Endothelial cell of umbilical vein (primary cell): ENCODE measurements around the gene HTRA2. TPM values are rescaled to one million over a fixed set of nuclear protein-coding genes. Genes with fewer than 3 reads are reported as not detected.
A peak's percentile ranks its signal among the peaks of the same experiment; 100 is the strongest.

Experiments
- BruUV-seq: library from RNA; stranded (reverse); fragments of 400-500 nt; replicated peaks from 2 replicates; lab custom pipeline; 2021; lab: Mats Ljungman, UMichigan
- CTCF ChIA-PET: fragments of 300-600, 350-600 bp; sonication (Branson Sonifier 250); formaldehyde crosslinking; loops from one replicate; lab custom pipeline; 2021; ENCODE audit warnings: antibody characterized with exemption, inconsistent platforms; lab: Charles Lee
- POLR2A ChIA-PET: fragments of 300-600, 350-600 bp; sonication (Branson Sonifier 250); formaldehyde crosslinking; loops from one replicate; lab custom pipeline; 2021; ENCODE audit warnings: antibody characterized with exemption, inconsistent platforms; lab: Charles Lee
- DNase-seq: peaks from one replicate; pipeline ENCODE4 v3.0.0-alpha.2; 2011; ENCODE audit warnings: low read depth, low spot score
- FAIRE-seq: peaks from 2 replicates; lab custom pipeline; 2011; peaks lifted over from hg19 to GRCh38; lab: Jason Lieb, UNC
- H2AFZ ChIP-seq: 2 replicates; pipeline ENCODE4 v1.6.0; 2012; ENCODE audit warnings: low read depth, low read length, control low read depth, inconsistent platforms
- H3K27ac ChIP-seq: 2 replicates; pipeline ENCODE4 v1.5.1; 2011; ENCODE audit warnings: low read depth, mild to moderate bottlenecking, control low read depth, low read length, moderate library complexity; ENCODE audit not compliant: insufficient read depth
- H3K27me3 ChIP-seq, 2 experiments: 2 replicates each; pipeline versions ENCODE4 v1.6.0 to v1.6.1; 2011; ENCODE audit warnings: low read length in 2 of 2, mixed read lengths in 1 of 2; ENCODE audit not compliant: control insufficient read depth in 2 of 2, insufficient read depth in 2 of 2
- H3K36me3 ChIP-seq, 2 experiments: 2 replicates in 1 of 2; 3 replicates in 1 of 2; pipeline ENCODE4 v1.5.1; 2011; ENCODE audit warnings: low read length in 2 of 2, mild to moderate bottlenecking in 1 of 2, moderate library complexity in 1 of 2; ENCODE audit not compliant: control insufficient read depth in 2 of 2, insufficient read depth in 2 of 2; ENCODE audit errors: extremely low read depth in 1 of 2
- H3K4me1 ChIP-seq: 3 replicates; pipeline ENCODE4 v1.5.1; 2011; ENCODE audit warnings: mild to moderate bottlenecking, low read length; ENCODE audit not compliant: control insufficient read depth, insufficient read depth; ENCODE audit errors: extremely low read depth
- H3K4me2 ChIP-seq: 2 replicates; pipeline ENCODE4 v1.6.1; 2011; ENCODE audit warnings: low read length, control low read depth, mixed read lengths; ENCODE audit not compliant: insufficient read depth
- H3K4me3 ChIP-seq, 3 experiments: fragments of 200-600 bp in 1 of 3; sonication (generic), shearing (Covaris generic) in 1 of 3; replicated peaks in 1 of 3; 2 replicates each; pipeline ENCODE4 v1.5.1; 2011 to 2016; ENCODE audit warnings: control low read depth in 3 of 3, low read length in 3 of 3, mild to moderate bottlenecking in 2 of 3, inconsistent platforms in 1 of 3, low read depth in 1 of 3, moderate library complexity in 1 of 3; ENCODE audit not compliant: insufficient read depth in 1 of 3
- H3K79me2 ChIP-seq: 2 replicates; pipeline ENCODE4 v1.6.0; 2012; ENCODE audit warnings: low read length, inconsistent platforms; ENCODE audit not compliant: control insufficient read depth, insufficient read depth
- H3K9ac ChIP-seq: replicated peaks from 2 replicates; pipeline ENCODE3; 2011; ENCODE audit warnings: low read length, control low read depth; ENCODE audit not compliant: insufficient read depth; ENCODE audit errors: extremely low read depth
- H3K9me1 ChIP-seq: replicated peaks from 3 replicates; pipeline ENCODE4 v1.6.0; 2011; ENCODE audit warnings: mild to moderate bottlenecking, low read length; ENCODE audit not compliant: control insufficient read depth, insufficient read depth; ENCODE audit errors: extremely low read depth
- H3K9me3 ChIP-seq: replicated peaks from 2 replicates; pipeline ENCODE4 v1.5.1; 2012; ENCODE audit warnings: low read length, inconsistent platforms; ENCODE audit not compliant: control insufficient read depth, insufficient read depth
- H4K20me1 ChIP-seq: replicated peaks from 2 replicates; pipeline ENCODE3; 2011; ENCODE audit warnings: mild to moderate bottlenecking, low read length; ENCODE audit not compliant: control insufficient read depth, insufficient read depth; ENCODE audit errors: extremely low read depth
- EZH2 ChIP-seq: IDR thresholded peaks from 2 replicates; pipeline ENCODE4 v1.6.1; 2012; ENCODE audit warnings: borderline replicate concordance, low read depth, mild to moderate bottlenecking, moderate library complexity, low read length, inconsistent platforms; ENCODE audit not compliant: severe bottlenecking
- FOS ChIP-seq: IDR thresholded peaks from 2 replicates; pipeline ENCODE4 v1.6.1; 2011; ENCODE audit warnings: mild to moderate bottlenecking, low read length, moderate library complexity, borderline replicate concordance; ENCODE audit not compliant: insufficient read depth
- JUN ChIP-seq: IDR thresholded peaks from 2 replicates; pipeline ENCODE4 v1.6.1; 2011; ENCODE audit warnings: borderline replicate concordance, low read depth; ENCODE audit not compliant: insufficient read length, insufficient read depth
- MAX ChIP-seq: IDR thresholded peaks from 2 replicates; pipeline ENCODE4 v1.6.1; 2011; ENCODE audit not compliant: insufficient read depth, insufficient read length
- POLR2A ChIP-seq: IDR thresholded peaks from 2 replicates; pipeline ENCODE4 v1.6.1; 2012; ENCODE audit warnings: low read depth, mild to moderate bottlenecking, control low read depth, low read length
- POLR2AphosphoS5 ChIP-seq: IDR thresholded peaks from 2 replicates; pipeline ENCODE4 v1.6.1; 2012; ENCODE audit warnings: low read depth, mild to moderate bottlenecking, control low read depth, low read length, moderate library complexity; ENCODE audit not compliant: insufficient read depth
- dilution Hi-C: fragments of 300-500 bp; cut with MboI; formaldehyde crosslinking; loops from one replicate; pipeline ENCODE4 v1.15.0; 2019; ENCODE audit warnings: low sequenced_read_pairs; ENCODE audit not compliant: extremely low pct_ligation_motif_present
- intact Hi-C: fragments of 100-400 bp; cut with micrococcal nuclease; formaldehyde crosslinking; loops from one replicate; pipeline ENCODE4 v1.10.0; 2022
- polyA plus RNA-seq, 4 experiments: library from polyadenylated mRNA; depleted of rRNA in 3 of 4; stranded (reverse) in 3 of 4; unstranded in 1 of 4; fragments of >200 nt; gene quantifications; 2 replicates each; pipeline versions ENCODE4 v1.2.1 to v1.2.3, GENCODE V29; 2011 to 2012; ENCODE audit warnings: missing spikeins in 1 of 4
- total RNA-seq: library from RNA; stranded (reverse); gene quantifications from 2 replicates; pipeline ENCODE4 v1.2.3, GENCODE V29; 2021

HTRA2 gene
- total and polyA plus RNA-seq, 2 donors (not counting 3 experiments of a cell fraction or from before 2014, with no cell fraction given): 34.3 to 54.1 TPM

GRCh38 chr2:74497777-74498499 lies 31.8 kb upstream of the HTRA2 start:
- no peak overlapping the region for H3K9ac ChIP-seq
- H3K4me3 ChIP-seq: peak overlapping the region in 1 of 3 experiments; percentile 18
- ChIA-PET POLR2A (no interaction called here), CTCF (interaction anchor here (1.4 to 2.6 kb wide), 2 partner anchors 9 to 14 kb away, joined by 3 to 6 read pairs; partner anchors contain the start of genes CCDC142 and TTC31)
- H3K9me3 ChIP-seq: no peaks in the 10 kb centered on the region
- dilution Hi-C loops (no loop called here), intact Hi-C loops (loop anchor here (1.0 to 5.0 kb wide), 2 partner anchors 15 to 34 kb away; partner anchors contain the start of gene TTC31)
- no peak overlapping the region for H2AFZ ChIP-seq
- H4K20me1 ChIP-seq: no peaks in the 10 kb centered on the region
- H3K27me3 ChIP-seq: peaks cover 23 to 40% of the 10 kb centered on the region in 2 experiments
- H3K79me2 ChIP-seq: no peaks in the 10 kb centered on the region
- H3K9me1 ChIP-seq: no peaks in the 10 kb centered on the region
- H3K4me1 ChIP-seq: peaks cover 31% of the 10 kb centered on the region
- H3K36me3 ChIP-seq: peaks cover 0 to 1% of the 10 kb centered on the region in 2 experiments
- FAIRE-seq: no peak
- peak; percentile 5 for TF ChIP-seq EZH2
- no peak for TF ChIP-seq FOS
- TF ChIP-seq POLR2A: no peak
- no peak overlapping the region for H3K27ac ChIP-seq
- H3K4me2 ChIP-seq: peak overlapping the region; percentile 50
- BruUV-seq: no TSS peak
- DNase-seq: no peak

- no peaks in the 10 kb centered on the region for H3K9me1 ChIP-seq
- FAIRE-seq (peak; percentile 62), DNase-seq (peak; percentile 35)
- peak overlapping the region; percentile 11 for H2AFZ ChIP-seq
- no peaks in the 10 kb centered on the region for H3K36me3 ChIP-seq
- dilution Hi-C loops: no loop called here
- H3K4me3 ChIP-seq: peak overlapping the region in 2 of 3 experiments; percentile 19 to 25
- H3K4me2 ChIP-seq: peak overlapping the region; percentile 50
- peak; percentile 17 for TF ChIP-seq FOS
- no peak for TF ChIP-seq POLR2AphosphoS5
- no peak for TF ChIP-seq JUN
- no peak for TF ChIP-seq MAX
- peak; percentile 95 for TF ChIP-seq EZH2
- no peaks in the 10 kb centered on the region for H3K79me2 ChIP-seq
- peaks cover 23 to 40% of the 10 kb centered on the region in 2 experiments for H3K27me3 ChIP-seq
- intact Hi-C loops: loop anchor here (1.0 to 5.0 kb wide), 2 partner anchors 15 to 34 kb away; partner anchors contain the start of gene TTC31
- H3K27ac ChIP-seq: no peak overlapping the region
- H3K9ac ChIP-seq: no peak overlapping the region
- no peaks in the 10 kb centered on the region for H3K9me3 ChIP-seq
- no TSS peak for BruUV-seq
- POLR2A ChIA-PET: interaction anchor here (1.1 kb wide), 1 partner anchor 30 kb away, joined by 3 read pairs; the partner anchor contains the start of gene AUP1
- H3K4me1 ChIP-seq: peaks cover 30% of the 10 kb centered on the region
- CTCF ChIA-PET: interaction anchor here (0.7 to 2.6 kb wide), 7 partner anchors 8 to 87 kb away, joined by 3 to 6 read pairs (median 3); partner anchors contain the start of genes CCDC142, TTC31 and WBP1
- H4K20me1 ChIP-seq: no peaks in the 10 kb centered on the region
Observed at GRCh38 chr2:74498500-74499266, 31.1 kb upstream of the HTRA2 start.
